IPS DF 6.9 (cell line): ENCODE results near the gene SPATA20.

Source experiments
- DNase-seq: peaks from one replicate; pipeline ENCODE4 v3.0.0-alpha.2; 2013; ENCODE audit warnings: low read depth, low spot score
- H3K27ac ChIP-seq: one replicate; pipeline ENCODE4 v1.5.1; 2013; ENCODE audit warnings: low read length, control low read depth
- H3K27me3 ChIP-seq: 2 replicates; pipeline ENCODE4 v1.6.1; 2013; ENCODE audit warnings: mild to moderate bottlenecking, low read length; ENCODE audit not compliant: control insufficient read depth, insufficient read depth
- H3K36me3 ChIP-seq: 2 replicates; pipeline ENCODE4 v1.6.1; 2013; ENCODE audit warnings: low read length; ENCODE audit not compliant: control insufficient read depth, insufficient read depth
- H3K4me1 ChIP-seq: 2 replicates; pipeline ENCODE4 v1.6.1; 2013; ENCODE audit warnings: low read length; ENCODE audit not compliant: control insufficient read depth, insufficient read depth
- H3K4me3 ChIP-seq: 2 replicates; pipeline ENCODE4 v1.5.1; 2013; ENCODE audit warnings: mild to moderate bottlenecking, low read length
- H3K9me3 ChIP-seq: 2 replicates; pipeline ENCODE4 v1.6.1; 2013; ENCODE audit warnings: low read length, inconsistent platforms; ENCODE audit not compliant: control insufficient read depth, insufficient read depth
- WGBS: extraction: QIAGEN DNeasy Blood & Tissue Kit; methylation state at CpG from one replicate; pipeline ENCODE4 v1.1.7; 2013; ENCODE audit warnings: mixed read lengths, missing lambda C conversion rate; ENCODE audit not compliant: insufficient read length, insufficient coverage; 5-methylcytosine and 5-hydroxymethylcytosine counted together

Gene SPATA20

DNA sequence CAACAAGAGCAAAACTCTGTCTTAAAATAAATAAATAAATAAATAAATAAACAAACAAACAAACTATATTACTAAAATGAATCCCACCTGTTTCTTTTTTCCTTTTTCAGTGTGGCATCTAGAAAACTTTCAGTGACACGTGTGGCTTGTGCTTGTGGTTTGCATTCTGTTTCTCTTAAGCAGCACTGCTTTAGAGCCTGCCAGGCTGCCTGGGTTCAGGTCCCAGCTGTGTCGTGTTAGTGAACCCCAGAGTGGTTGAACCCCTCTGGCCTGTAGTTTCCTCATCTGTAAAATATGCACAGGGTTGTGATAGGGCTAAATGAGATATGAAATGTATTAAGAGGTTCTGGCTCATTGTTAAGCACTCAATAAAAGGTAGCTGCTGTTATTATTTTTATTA is 26.5 kb upstream of the SPATA20 start:
- H3K27me3 ChIP-seq: no peaks in the 10 kb centered on the region
- DNase-seq: no peak
- WGBS: no CpG with 5 or more reads among the region's 2 CpGs

DNA sequence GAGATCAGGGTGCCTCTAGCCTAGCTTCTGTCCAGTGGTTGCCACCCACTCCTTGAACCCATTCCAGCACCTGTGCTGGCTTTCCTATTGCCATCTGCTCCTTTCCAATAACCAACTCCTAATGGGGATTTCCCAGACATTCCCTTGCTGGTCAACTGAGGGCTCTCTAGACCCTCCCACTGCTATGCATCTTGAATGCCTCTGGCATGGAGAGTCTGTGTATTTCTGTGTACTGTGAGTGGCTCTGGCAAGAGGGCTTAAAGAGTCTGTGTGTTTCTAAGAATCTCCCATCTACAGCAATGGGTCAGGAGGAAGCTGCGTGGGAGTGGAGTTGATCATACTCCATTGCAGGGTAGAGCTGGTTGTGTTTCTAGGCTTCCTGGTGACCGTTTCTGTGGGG is 25.5 kb upstream of the SPATA20 start:
- no peaks in the 10 kb centered on the region for H3K36me3 ChIP-seq
- WGBS: no CpG with 5 or more reads among the region's 2 CpGs
- no peaks in the 10 kb centered on the region for H3K4me1 ChIP-seq
- H3K4me3 ChIP-seq: no peak overlapping the region
- H3K9me3 ChIP-seq: no peaks in the 10 kb centered on the region
- H3K27ac ChIP-seq: no peak overlapping the region
- no peaks in the 10 kb centered on the region for H3K27me3 ChIP-seq
- no peak for DNase-seq

More for the DNA sequence above, 26.5 kb upstream of the SPATA20 start:
- no peaks in the 10 kb centered on the region for H3K4me1 ChIP-seq
- H3K36me3 ChIP-seq: no peaks in the 10 kb centered on the region
- H3K4me3 ChIP-seq: no peak overlapping the region
- H3K9me3 ChIP-seq: no peaks in the 10 kb centered on the region
- H3K27ac ChIP-seq: no peak overlapping the region

DNA sequence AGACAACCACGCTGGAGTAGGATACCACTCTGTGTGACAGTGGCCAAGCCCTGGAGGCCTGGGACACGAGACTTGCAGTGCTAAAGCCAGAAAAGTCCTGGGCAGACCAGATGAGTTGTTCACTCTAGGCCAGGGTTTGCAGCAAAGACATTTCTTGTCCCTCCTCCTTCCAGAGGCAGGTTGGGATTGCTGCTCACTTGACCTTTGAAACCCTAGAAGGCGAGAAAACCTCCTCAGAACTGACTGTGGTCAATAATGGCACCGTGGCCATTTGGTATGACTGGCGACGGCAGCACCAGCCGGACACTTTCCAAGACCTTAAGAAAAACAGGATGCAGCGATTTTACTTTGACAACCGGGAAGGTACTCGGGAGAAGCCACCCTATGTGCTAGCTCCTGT is 24.2 kb upstream of the SPATA20 start:
- Histone ChIP-seq H3K4me1 (peaks cover 4% of the 10 kb centered on the region), H3K27ac (no peak overlapping the region), H3K9me3 (no peaks in the 10 kb centered on the region), H3K4me3 (no peak overlapping the region), H3K36me3 (no peaks in the 10 kb centered on the region), H3K27me3 (no peaks in the 10 kb centered on the region)
- no peak for DNase-seq
- WGBS: no CpG with 5 or more reads among the region's 10 CpGs

DNA sequence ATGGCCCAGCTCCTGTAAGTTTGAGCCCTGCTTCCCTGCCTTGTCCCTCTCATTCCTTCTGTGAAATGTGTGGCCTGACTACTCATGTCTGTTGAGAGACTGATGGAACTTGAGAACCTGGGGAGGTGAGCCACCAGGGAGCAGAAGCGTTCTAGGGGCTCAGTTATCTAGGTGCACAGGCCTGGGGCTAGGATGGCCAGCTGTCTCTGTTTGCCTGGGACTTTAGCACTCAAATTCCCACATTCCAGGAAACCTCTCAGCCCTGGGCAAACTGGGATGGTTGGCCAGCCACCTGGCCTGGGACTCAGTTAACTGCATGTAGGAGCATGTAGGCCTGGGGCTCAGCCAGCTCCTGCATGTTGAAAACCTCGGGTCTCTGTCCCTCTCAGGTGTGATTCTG is 23.8 kb upstream of the SPATA20 start:
- no peaks in the 10 kb centered on the region for H3K27me3 ChIP-seq
- H3K27ac ChIP-seq: no peak overlapping the region
- no peaks in the 10 kb centered on the region for H3K36me3 ChIP-seq
- DNase-seq: no peak
- H3K4me3 ChIP-seq: no peak overlapping the region
- no peaks in the 10 kb centered on the region for H3K9me3 ChIP-seq
- H3K4me1 ChIP-seq: peaks cover 4% of the 10 kb centered on the region
- no CpG with 5 or more reads among the region's 2 CpGs for WGBS

DNA sequence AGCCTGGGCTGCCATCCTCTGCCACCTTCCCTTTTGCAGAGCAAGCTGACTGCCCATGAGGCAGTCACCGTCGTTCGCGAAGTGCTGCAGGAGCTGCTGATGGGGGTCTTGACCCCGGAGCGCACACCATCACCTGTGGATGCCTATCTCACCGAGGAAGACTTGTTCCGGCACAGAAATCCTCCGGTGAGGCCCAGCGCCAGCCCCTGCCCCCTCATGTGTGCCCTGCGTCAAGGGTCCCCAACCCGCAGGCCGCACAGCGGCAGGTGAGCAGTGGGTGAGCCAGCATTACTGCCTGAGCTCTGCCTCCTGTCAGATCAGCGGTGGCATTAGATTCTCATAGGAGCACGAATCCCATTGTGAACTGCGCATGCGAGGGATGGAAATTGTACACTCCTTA is 22.1 kb upstream of the SPATA20 start:
- Histone ChIP-seq H3K27me3 (no peaks in the 10 kb centered on the region), H3K36me3 (no peaks in the 10 kb centered on the region), H3K9me3 (no peaks in the 10 kb centered on the region), H3K4me3 (no peak overlapping the region), H3K4me1 (peaks cover 4% of the 10 kb centered on the region), H3K27ac (no peak overlapping the region)
- DNase-seq: no peak
- no CpG with 5 or more reads among the region's 18 CpGs for WGBS

DNA sequence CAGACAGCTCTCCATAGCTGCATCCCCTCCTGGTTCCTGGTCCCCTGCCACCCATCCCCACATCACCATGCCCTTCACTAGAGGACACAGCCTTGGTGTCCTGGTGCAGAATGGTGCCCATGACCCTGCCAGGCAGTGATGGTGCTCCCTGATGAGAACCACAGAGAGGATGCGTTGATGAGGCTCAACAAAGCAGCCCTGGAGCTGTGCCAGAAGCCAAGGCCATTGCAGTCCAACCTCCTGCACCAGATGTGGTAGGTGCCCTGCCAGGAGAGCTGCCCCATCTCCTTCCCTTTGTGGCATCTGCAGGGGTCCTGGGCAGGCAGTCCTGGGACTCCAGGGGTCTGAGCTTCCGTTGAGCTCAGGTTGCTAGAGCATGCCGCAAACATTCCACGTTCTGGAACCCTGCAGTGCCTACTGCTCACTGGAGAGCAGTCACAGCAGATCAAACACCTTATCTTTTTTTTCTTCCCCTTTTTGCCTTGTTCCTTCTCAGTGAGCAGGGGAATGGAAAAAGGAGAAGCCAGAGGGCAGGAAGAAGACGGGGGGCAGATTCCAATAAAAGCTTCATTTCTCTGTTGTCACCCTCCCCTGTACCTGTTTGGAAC is 19.7 kb upstream of the SPATA20 start:
- H3K27me3 ChIP-seq: no peaks in the 10 kb centered on the region
- no peak for DNase-seq
- no peaks in the 10 kb centered on the region for H3K36me3 ChIP-seq
- WGBS: no CpG with 5 or more reads among the region's 5 CpGs
- no peak overlapping the region for H3K4me3 ChIP-seq
- H3K4me1 ChIP-seq: peaks cover 4% of the 10 kb centered on the region
- no peaks in the 10 kb centered on the region for H3K9me3 ChIP-seq
- H3K27ac ChIP-seq: no peak overlapping the region

DNA sequence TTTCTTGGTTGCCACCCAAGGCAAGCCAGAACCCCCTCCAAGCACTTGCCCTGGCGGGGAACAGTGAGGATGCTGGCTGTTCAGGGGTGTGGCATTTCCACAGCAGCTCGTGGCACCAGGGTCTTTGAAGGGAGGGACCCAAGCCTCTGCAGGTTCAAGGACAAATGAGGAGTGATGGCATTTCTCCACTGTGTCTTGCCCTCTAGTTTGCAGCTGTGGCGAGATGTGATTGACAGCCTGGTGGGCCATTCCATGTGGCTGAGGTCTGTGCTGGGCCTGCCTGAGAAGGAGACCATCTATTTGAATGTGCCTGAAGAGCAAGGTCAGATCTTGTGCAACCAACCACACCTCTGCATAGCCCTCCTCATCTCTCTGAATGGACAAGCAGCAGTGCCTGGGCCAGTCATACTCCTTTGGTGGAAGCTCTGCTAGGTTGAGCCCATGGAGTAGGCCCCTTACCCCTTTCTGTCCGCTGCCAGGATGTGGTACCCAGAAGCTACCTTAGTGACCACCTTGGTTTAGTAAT is 19.0 kb upstream of the SPATA20 start:
- H3K4me1 ChIP-seq: peaks cover 4% of the 10 kb centered on the region
- H3K27ac ChIP-seq: no peak overlapping the region
- no peak overlapping the region for H3K4me3 ChIP-seq
- WGBS: no CpG with 5 or more reads among the region's 4 CpGs
- H3K36me3 ChIP-seq: no peaks in the 10 kb centered on the region
- H3K9me3 ChIP-seq: no peaks in the 10 kb centered on the region
- DNase-seq: no peak
- no peaks in the 10 kb centered on the region for H3K27me3 ChIP-seq

DNA sequence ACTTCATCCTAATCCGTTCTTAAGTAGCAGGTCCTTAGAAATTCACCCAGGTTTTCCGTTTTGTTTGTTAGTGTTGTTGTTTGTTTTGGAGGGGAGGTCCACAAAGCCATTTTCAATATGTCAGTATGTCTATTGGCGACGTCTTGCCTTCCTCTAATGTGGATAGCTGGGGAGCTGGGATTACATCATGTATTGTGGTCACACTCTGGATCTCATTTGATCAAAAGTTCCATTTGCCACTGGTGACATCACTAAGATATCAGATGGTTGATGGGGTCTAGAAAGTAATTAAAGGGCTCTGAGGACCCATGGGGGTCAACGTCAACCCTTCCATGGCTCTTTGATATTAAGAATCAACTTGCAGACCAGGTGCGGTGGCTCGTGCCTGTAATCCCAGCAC is 17.1 kb upstream of the SPATA20 start:
- no peak for DNase-seq
- no peaks in the 10 kb centered on the region for H3K36me3 ChIP-seq
- WGBS: no CpG with 5 or more reads among the region's 7 CpGs
- H3K4me1 ChIP-seq: peaks cover 7% of the 10 kb centered on the region
- no peak overlapping the region for H3K27ac ChIP-seq
- no peak overlapping the region for H3K4me3 ChIP-seq
- no peaks in the 10 kb centered on the region for H3K27me3 ChIP-seq
- no peaks in the 10 kb centered on the region for H3K9me3 ChIP-seq

DNA sequence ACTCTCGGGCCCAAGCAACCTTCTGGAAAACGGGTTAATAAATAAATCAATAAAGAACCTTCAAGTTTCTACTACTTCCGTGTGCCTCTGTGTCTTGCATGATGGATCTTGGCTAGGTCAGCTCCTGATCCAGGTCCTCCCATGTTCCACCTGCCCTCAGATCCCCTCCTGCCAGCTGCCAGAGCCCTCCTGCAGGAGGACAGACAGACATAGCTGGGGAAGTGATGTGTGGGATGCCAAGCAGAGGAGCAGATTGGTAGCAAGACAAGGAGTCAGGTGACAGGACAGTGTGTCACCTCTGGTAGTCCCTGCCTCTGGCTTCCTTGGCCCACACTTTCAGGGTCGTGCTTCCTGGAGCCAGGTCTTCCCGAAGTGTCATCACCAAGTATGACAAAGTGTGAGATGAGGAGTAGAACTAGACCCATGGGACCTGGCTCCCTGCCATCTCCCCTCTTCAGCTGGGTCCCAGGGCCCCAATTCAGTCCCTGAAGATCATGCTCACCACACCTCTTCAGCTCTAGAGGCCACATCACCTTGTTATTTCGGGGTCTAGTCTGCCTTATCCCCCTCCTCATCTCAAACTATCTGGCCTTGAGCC is 15.4 kb upstream of the SPATA20 start:
- no peak overlapping the region for H3K27ac ChIP-seq
- WGBS: no CpG with 5 or more reads among the region's 6 CpGs

DNA sequence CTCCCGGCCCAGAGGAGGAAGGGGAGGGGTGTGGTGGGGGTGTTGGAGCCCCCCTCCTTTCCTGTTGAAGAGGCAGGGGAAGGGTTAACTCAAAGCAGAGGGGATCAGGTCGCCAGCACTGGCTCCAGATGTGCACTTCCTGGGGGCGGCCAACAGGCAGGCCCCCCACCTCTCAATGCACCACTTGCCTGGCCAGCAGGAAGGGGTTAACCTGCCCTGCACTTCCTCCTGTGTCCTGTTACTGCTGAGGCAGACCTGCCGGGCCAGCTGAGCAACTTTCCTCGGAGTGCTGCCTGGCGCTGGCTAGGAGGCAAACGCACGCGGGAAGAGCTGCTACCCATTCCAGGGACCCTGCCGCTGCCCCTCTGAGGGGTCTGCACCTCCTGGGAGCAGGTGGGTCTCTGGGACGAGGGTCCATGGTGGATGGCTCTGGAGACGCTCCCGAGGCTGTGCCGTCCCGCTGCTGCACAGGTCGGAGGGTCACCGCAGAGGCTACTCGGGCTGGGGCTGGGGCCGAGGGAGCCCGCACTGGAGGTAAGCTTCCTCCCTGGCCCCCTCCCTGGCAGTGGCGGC is 14.4 kb upstream of the SPATA20 start, which contains the start of gene EPN3:
TSS of gene EPN3 (plus strand) at position 284 of the 573 bp plus-strand sequence. CDS start 3,822 bp downstream, outside the sequence.
- Histone ChIP-seq H3K27ac (no peak within 1 kb of the TSS), H3K36me3 (peaks cover 4% of the 10 kb centered on the region; the same call in 1 of the 2 replicates), H3K4me1 (peaks cover 3% of the 10 kb centered on the region), H3K9me3 (no peaks in the 10 kb centered on the region), H3K27me3 (no peaks in the 10 kb centered on the region), H3K4me3 (peak within 1 kb of the TSS; percentile 53; the same call in 1 of the 2 replicates)
- no peak for DNase-seq
- no CpG with 5 or more reads among the region's 21 CpGs for whole genome bisulfite sequencing

More for the DNA sequence above, 15.4 kb upstream of the SPATA20 start:
- no peak overlapping the region for H3K4me3 ChIP-seq
- DNase-seq: no peak
- H3K4me1 ChIP-seq: peaks cover 7% of the 10 kb centered on the region
- H3K9me3 ChIP-seq: no peaks in the 10 kb centered on the region
- no peaks in the 10 kb centered on the region for H3K27me3 ChIP-seq
- peaks cover under 1% of the 10 kb centered on the region; the same call in 1 of the 2 replicates for H3K36me3 ChIP-seq
